WERI-Rb-1 (cell line): Measurements from ENCODE around the gene CPNE5.

Experiments used
- DNase-seq: peaks from one replicate; pipeline ENCODE4 v3.0.0-alpha.2; 2020
- H3K27ac ChIP-seq: fragments of 250-450 bp; sonication (Bioruptor Pico); 2 replicates; pipeline ENCODE4 v1.5.1; 2020; ENCODE audit warnings: mild to moderate bottlenecking, moderate library complexity
- H3K27me3 ChIP-seq: fragments of 250-450 bp; sonication (Bioruptor Pico); 2 replicates; pipeline ENCODE4 v1.5.1; 2021; ENCODE audit warnings: mild to moderate bottlenecking, low read depth, moderate library complexity; ENCODE audit not compliant: insufficient read depth, severe bottlenecking
- H3K36me3 ChIP-seq: fragments of 250-450 bp; sonication (Bioruptor Pico); 2 replicates; pipeline ENCODE4 v1.5.1; 2020; ENCODE audit warnings: mild to moderate bottlenecking, moderate library complexity
- H3K4me3 ChIP-seq: 2 replicates; pipeline ENCODE4 v1.5.1; 2011; ENCODE audit warnings: low read depth, mild to moderate bottlenecking, control low read depth, low read length
- H3K9me3 ChIP-seq: fragments of 250-450 bp; sonication (Bioruptor Pico); 2 replicates; pipeline ENCODE4 v1.5.1; 2021; ENCODE audit warnings: mild to moderate bottlenecking, moderate library complexity; ENCODE audit not compliant: severe bottlenecking
- CTCF ChIP-seq: IDR thresholded peaks from 2 replicates; pipeline ENCODE4 v1.5.1; 2011; ENCODE audit warnings: low read depth, mild to moderate bottlenecking, control low read depth, inconsistent platforms, low read length

The CPNE5 gene

GRCh38 chr6:36800223-36801076, 38.8 kb downstream of the CPNE5 start:
- H3K9me3 ChIP-seq, result no peaks in the 10 kb centered on the region
- H3K36me3 ChIP-seq, result no peaks in the 10 kb centered on the region
- H3K27me3 ChIP-seq, result no peaks in the 10 kb centered on the region
- TF ChIP-seq CTCF, result no peak
- H3K4me3 ChIP-seq, result no peak overlapping the region
- no peak overlapping the region for H3K27ac ChIP-seq
- no peak for DNase-seq

- DNase-seq, result no peak
- H3K9me3 ChIP-seq, result no peaks in the 10 kb centered on the region
- no peak overlapping the region for H3K27ac ChIP-seq
- H3K27me3 ChIP-seq, result no peaks in the 10 kb centered on the region
- H3K36me3 ChIP-seq, result no peaks in the 10 kb centered on the region
- H3K4me3 ChIP-seq, result no peak overlapping the region
- no peak for TF ChIP-seq CTCF
Observed at GRCh38 chr6:36798852-36799251, 40.4 kb downstream of the CPNE5 start.

GRCh38 chr6:36797653-36798052, 41.6 kb downstream of the CPNE5 start:
- no peaks in the 10 kb centered on the region for H3K36me3 ChIP-seq
- no peak overlapping the region for H3K27ac ChIP-seq
- H3K9me3 ChIP-seq, result no peaks in the 10 kb centered on the region
- H3K4me3 ChIP-seq, result no peak overlapping the region
- no peaks in the 10 kb centered on the region for H3K27me3 ChIP-seq
- no peak for TF ChIP-seq CTCF
- DNase-seq, result no peak

GRCh38 chr6:36797055-36797454, 42.2 kb downstream of the CPNE5 start:
- no peaks in the 10 kb centered on the region for H3K36me3 ChIP-seq
- no peak overlapping the region for H3K4me3 ChIP-seq
- H3K27ac ChIP-seq, result no peak overlapping the region
- DNase-seq, result no peak
- no peak for TF ChIP-seq CTCF
- no peaks in the 10 kb centered on the region for H3K27me3 ChIP-seq
- no peaks in the 10 kb centered on the region for H3K9me3 ChIP-seq

- DNase-seq, result no peak
- TF ChIP-seq CTCF, result no peak
- no peak overlapping the region for H3K4me3 ChIP-seq
- no peaks in the 10 kb centered on the region for H3K9me3 ChIP-seq
- no peaks in the 10 kb centered on the region for H3K27me3 ChIP-seq
- H3K36me3 ChIP-seq, result no peaks in the 10 kb centered on the region
- peak overlapping the region; percentile 37 for H3K27ac ChIP-seq
Observed at GRCh38 chr6:36794713-36795065, 44.6 kb downstream of the CPNE5 start.
